ENCODE results near the gene FAM229B. TPM values are rescaled to one million over a fixed set of nuclear protein-coding genes. Genes with fewer than 3 reads are reported as not detected.
"Not testable (repeated sequence)": the region's sequence is repeated elsewhere in the genome, so short reads cannot be mapped to it uniquely, and the experiment has no call there.

FAM229B gene
- total RNA-seq, 1 donor from 2014 or later, result 0.91 TPM

GRCh38 chr6:112050429-112050828 is 37.0 kb upstream of the FAM229B start:
- H3K36me3 Mint-ChIP-seq (ENCODE audit: low read depth), result no peaks in the 10 kb centered on the region
- no peaks in the 10 kb centered on the region for H3K9me3 Mint-ChIP-seq
- peaks cover 10% of the 10 kb centered on the region for H3K4me1 Mint-ChIP-seq
- H3K4me3 Mint-ChIP-seq, result no peak overlapping the region
- intact Hi-C loops (cut with micrococcal nuclease), result no loop called here
- H3K27me3 Mint-ChIP-seq, result peaks cover 4% of the 10 kb centered on the region
- H3K27ac Mint-ChIP-seq, result no peak overlapping the region
- no peak for DNase-seq

- DNase-seq; intact Hi-C loops (cut with micrococcal nuclease); H3K36me3 Mint-ChIP-seq (ENCODE audit: low read depth); H3K27ac Mint-ChIP-seq; H3K9me3 Mint-ChIP-seq; H3K4me3 Mint-ChIP-seq; H3K27me3 Mint-ChIP-seq; H3K4me1 Mint-ChIP-seq: not testable (repeated sequence)
Measured at GRCh38 chr6:112051251-112051740, 36.1 kb upstream of the FAM229B start.

- H3K4me3 Mint-ChIP-seq, result no peak within 1 kb of the TSS
- no peak for DNase-seq
- peaks cover 4% of the 10 kb centered on the region for H3K27me3 Mint-ChIP-seq
- intact Hi-C loops (cut with micrococcal nuclease), result no loop called here
- H3K27ac Mint-ChIP-seq, result no peak within 1 kb of the TSS
- H3K36me3 Mint-ChIP-seq (ENCODE audit: low read depth), result no peaks in the 10 kb centered on the region
- H3K4me1 Mint-ChIP-seq, result peaks cover 10% of the 10 kb centered on the region
- H3K9me3 Mint-ChIP-seq, result no peaks in the 10 kb centered on the region
Measured at GRCh38 chr6:112054001-112054400, 33.4 kb upstream of the FAM229B start, which contains the start of gene CCN6. Gene CCN6, plus strand, starts transcription at chr6:112054104. Its CDS starts 254 bp downstream, at chr6:112054358.

- Mint-ChIP-seq H3K27me3 (peaks cover 4% of the 10 kb centered on the region), H3K27ac (no peak overlapping the region), H3K4me1 (peaks cover 5% of the 10 kb centered on the region), H3K4me3 (no peak overlapping the region), H3K9me3 (no peaks in the 10 kb centered on the region), H3K36me3 (ENCODE audit: low read depth) (no peaks in the 10 kb centered on the region)
- no peak for DNase-seq
- intact Hi-C loops (cut with micrococcal nuclease), result no loop called here
Measured at GRCh38 chr6:112054555-112055190, 32.7 kb upstream of the FAM229B start.

- Mint-ChIP-seq H3K27me3 (peaks cover 4% of the 10 kb centered on the region), H3K36me3 (ENCODE audit: low read depth) (no peaks in the 10 kb centered on the region), H3K4me3 (no peak overlapping the region), H3K27ac (no peak overlapping the region), H3K4me1 (peaks cover 2% of the 10 kb centered on the region), H3K9me3 (no peaks in the 10 kb centered on the region)
- intact Hi-C loops (cut with micrococcal nuclease), result no loop called here
- DNase-seq, result peak; percentile 48
Measured at GRCh38 chr6:112058243-112059032, 29.0 kb upstream of the FAM229B start.

- Mint-ChIP-seq H3K4me1 (no peaks in the 10 kb centered on the region), H3K9me3 (no peaks in the 10 kb centered on the region), H3K4me3 (no peak overlapping the region), H3K27me3 (peaks cover 7% of the 10 kb centered on the region), H3K36me3 (ENCODE audit: low read depth) (no peaks in the 10 kb centered on the region), H3K27ac (no peak overlapping the region)
- intact Hi-C loops (cut with micrococcal nuclease), result no loop called here
- no peak for DNase-seq
Measured at GRCh38 chr6:112061605-112062004, 25.8 kb upstream of the FAM229B start.

GRCh38 chr6:112062966-112063365 is 24.4 kb upstream of the FAM229B start:
- H3K9me3 Mint-ChIP-seq, result no peaks in the 10 kb centered on the region
- no peak for DNase-seq
- H3K27me3 Mint-ChIP-seq, result peaks cover 7% of the 10 kb centered on the region
- H3K36me3 Mint-ChIP-seq (ENCODE audit: low read depth), result no peaks in the 10 kb centered on the region
- H3K4me1 Mint-ChIP-seq, result no peaks in the 10 kb centered on the region
- intact Hi-C loops (cut with micrococcal nuclease), result no loop called here
- H3K27ac Mint-ChIP-seq, result no peak overlapping the region
- no peak overlapping the region for H3K4me3 Mint-ChIP-seq

- Mint-ChIP-seq H3K4me1 (no peaks in the 10 kb centered on the region), H3K27ac (no peak overlapping the region), H3K27me3 (peaks cover 7% of the 10 kb centered on the region), H3K4me3 (no peak overlapping the region), H3K9me3 (no peaks in the 10 kb centered on the region), H3K36me3 (ENCODE audit: low read depth) (peaks cover 3% of the 10 kb centered on the region)
- intact Hi-C loops (cut with micrococcal nuclease), result no loop called here
- DNase-seq, result no peak
Measured at GRCh38 chr6:112065426-112065986, 21.9 kb upstream of the FAM229B start.

- Mint-ChIP-seq H3K27me3 (peaks cover 7% of the 10 kb centered on the region), H3K27ac (no peak overlapping the region), H3K4me1 (no peaks in the 10 kb centered on the region), H3K36me3 (ENCODE audit: low read depth) (peaks cover 4% of the 10 kb centered on the region), H3K4me3 (no peak overlapping the region), H3K9me3 (no peaks in the 10 kb centered on the region)
- no peak for DNase-seq
- intact Hi-C loops (cut with micrococcal nuclease), result no loop called here
Measured at GRCh38 chr6:112066606-112067005, 20.8 kb upstream of the FAM229B start.

- Mint-ChIP-seq H3K4me1 (peaks cover 7% of the 10 kb centered on the region), H3K27ac (no peak overlapping the region), H3K4me3 (no peak overlapping the region), H3K9me3 (no peaks in the 10 kb centered on the region), H3K27me3 (no peaks in the 10 kb centered on the region), H3K36me3 (ENCODE audit: low read depth) (peaks cover 20% of the 10 kb centered on the region)
- DNase-seq, result no peak
- intact Hi-C loops (cut with micrococcal nuclease), result no loop called here
Measured at GRCh38 chr6:112081569-112081968, 5.8 kb upstream of the FAM229B start.

GRCh38 chr6:112085286-112086065 is 1.9 kb upstream of the FAM229B start:
- Mint-ChIP-seq H3K27ac (no peak overlapping the region), H3K27me3 (peaks cover 20% of the 10 kb centered on the region), H3K36me3 (ENCODE audit: low read depth) (peaks cover 9% of the 10 kb centered on the region), H3K4me3 (peak overlapping the region; percentile 18), H3K4me1 (peaks cover 7% of the 10 kb centered on the region), H3K9me3 (no peaks in the 10 kb centered on the region)
- intact Hi-C loops (cut with micrococcal nuclease), result loop anchor here (2.0 to 5.0 kb wide), 3 partner anchors 69 to 603 kb away; partner anchors contain the start of genes FYN and REV3L
- DNase-seq, result no peak

- H3K36me3 Mint-ChIP-seq (ENCODE audit: low read depth), result peaks cover 7% of the 10 kb centered on the region
- H3K4me3 Mint-ChIP-seq, result no peak overlapping the region
- intact Hi-C loops (cut with micrococcal nuclease), result loop anchor here (1.0 to 5.0 kb wide), 4 partner anchors 68 to 604 kb away; partner anchors contain the start of genes FYN and REV3L
- H3K9me3 Mint-ChIP-seq, result no peaks in the 10 kb centered on the region
- no peak for DNase-seq
- no peak overlapping the region for H3K27ac Mint-ChIP-seq
- H3K4me1 Mint-ChIP-seq, result peaks cover 7% of the 10 kb centered on the region
- peaks cover 29% of the 10 kb centered on the region for H3K27me3 Mint-ChIP-seq
Measured at GRCh38 chr6:112086744-112087135, 651 bp upstream of the FAM229B start.

GRCh38 chr6:112087916-112088315 is 525 bp downstream of the FAM229B start:
- Mint-ChIP-seq H3K4me3 (no peak overlapping the region), H3K27ac (no peak overlapping the region), H3K27me3 (peaks cover 38% of the 10 kb centered on the region), H3K4me1 (peaks cover 7% of the 10 kb centered on the region), H3K36me3 (ENCODE audit: low read depth) (peaks cover 6% of the 10 kb centered on the region), H3K9me3 (no peaks in the 10 kb centered on the region)
- intact Hi-C loops (cut with micrococcal nuclease), result loop anchor here (1.0 to 5.0 kb wide), 4 partner anchors 67 to 606 kb away; partner anchors contain the start of genes FYN and REV3L
- DNase-seq, result no peak
